H9 (cell line): Measurements from ENCODE around the gene KMT2D. TPM values are rescaled to one million over a fixed set of nuclear protein-coding genes. Genes with fewer than 3 reads are reported as not detected.

Source experiments
- DNase-seq: peaks from one replicate; pipeline ENCODE4 v3.0.0-alpha.2; 2017
- H2AFZ ChIP-seq: one replicate; pipeline ENCODE4 v1.6.1; 2013; ENCODE audit warnings: mild to moderate bottlenecking, low read length, control low read depth, moderate library complexity
- H2AK5ac ChIP-seq: 2 replicates; pipeline ENCODE4 v1.6.1; 2013; ENCODE audit warnings: low read length, control low read depth, mixed read lengths; ENCODE audit not compliant: insufficient read length
- H2BK120ac ChIP-seq: one replicate; pipeline ENCODE4 v1.6.1; 2013; ENCODE audit warnings: low read depth, mild to moderate bottlenecking, low read length, control low read depth, inconsistent platforms; ENCODE audit not compliant: poor library complexity, severe bottlenecking
- H2BK12ac ChIP-seq: 2 replicates; pipeline ENCODE4 v1.6.1; 2013; ENCODE audit warnings: low read length, control low read depth, mixed read lengths, low read depth; ENCODE audit not compliant: insufficient read length
- H2BK15ac ChIP-seq: 2 replicates; pipeline ENCODE4 v1.6.1; 2013; ENCODE audit warnings: low read depth, low read length, control low read depth
- H2BK20ac ChIP-seq: one replicate; pipeline ENCODE4 v1.6.1; 2013; ENCODE audit warnings: low read depth, mild to moderate bottlenecking, low read length, control low read depth, inconsistent platforms; ENCODE audit not compliant: poor library complexity, severe bottlenecking
- H2BK5ac ChIP-seq: 2 replicates; pipeline ENCODE4 v1.6.1; 2013; ENCODE audit warnings: low read length, control low read depth, mixed read lengths; ENCODE audit not compliant: insufficient read length
- H3K14ac ChIP-seq: 2 replicates; pipeline ENCODE4 v1.6.1; 2013; ENCODE audit warnings: low read length, control low read depth; ENCODE audit not compliant: insufficient read depth
- H3K18ac ChIP-seq: 2 replicates; pipeline ENCODE4 v1.6.1; 2013; ENCODE audit warnings: low read depth, mild to moderate bottlenecking, mixed read lengths, low read length, control low read depth; ENCODE audit not compliant: insufficient read length
- H3K23ac ChIP-seq: 2 replicates; pipeline ENCODE4 v1.6.1; 2013; ENCODE audit warnings: low read length, control low read depth, mixed read lengths, low read depth; ENCODE audit not compliant: insufficient read length
- H3K23me2 ChIP-seq: 2 replicates; pipeline ENCODE4 v1.6.1; 2013; ENCODE audit warnings: low read depth, mild to moderate bottlenecking, mixed read lengths, low read length, control low read depth; ENCODE audit not compliant: insufficient read length, poor library complexity, severe bottlenecking
- H3K27ac ChIP-seq: 2 replicates; pipeline ENCODE4 v1.5.1; 2013; ENCODE audit warnings: low read length, control low read depth, mixed read lengths, low read depth; ENCODE audit not compliant: insufficient read length
- H3K27me3 ChIP-seq: 2 replicates; pipeline ENCODE4 v1.6.1; 2013; ENCODE audit warnings: low read length, control low read depth, inconsistent platforms; ENCODE audit not compliant: insufficient read depth
- H3K4ac ChIP-seq: 2 replicates; pipeline ENCODE4 v1.6.1; 2013; ENCODE audit warnings: low read depth, mild to moderate bottlenecking, control low read depth, inconsistent platforms, low read length, moderate library complexity
- H3K4me1 ChIP-seq: 2 replicates; pipeline ENCODE4 v1.6.1; 2013; ENCODE audit warnings: low read length, control low read depth, inconsistent platforms; ENCODE audit not compliant: insufficient read depth
- H3K4me2 ChIP-seq: 2 replicates; pipeline ENCODE4 v1.6.1; 2013; ENCODE audit warnings: low read length, control low read depth, mixed read lengths; ENCODE audit not compliant: insufficient read length, insufficient read depth
- H3K56ac ChIP-seq: 2 replicates; pipeline ENCODE4 v1.6.1; 2013; ENCODE audit warnings: low read depth, mild to moderate bottlenecking, mixed read lengths, low read length, control low read depth; ENCODE audit not compliant: insufficient read length
- H3K79me1 ChIP-seq: 2 replicates; pipeline ENCODE4 v1.6.1; 2013; ENCODE audit warnings: low read depth, mild to moderate bottlenecking, moderate library complexity, low read length, control low read depth, inconsistent platforms; ENCODE audit not compliant: insufficient read depth, poor library complexity, severe bottlenecking
- H3K79me2 ChIP-seq: 2 replicates; pipeline ENCODE4 v1.6.1; 2013; ENCODE audit warnings: low read length, control low read depth, inconsistent platforms; ENCODE audit not compliant: insufficient read depth
- H3K9ac ChIP-seq: 2 replicates; pipeline ENCODE4 v1.6.1; 2013; ENCODE audit warnings: low read length, control low read depth, mixed read lengths; ENCODE audit not compliant: insufficient read length; ENCODE audit errors: extremely low read depth
- H3K9me3 ChIP-seq: one replicate; pipeline ENCODE4 v1.6.1; 2013; ENCODE audit warnings: low read depth, low read length, inconsistent platforms; ENCODE audit not compliant: control insufficient read depth
- H3T11ph ChIP-seq: one replicate; pipeline ENCODE4 v1.6.1; 2013; ENCODE audit warnings: mild to moderate bottlenecking, low read length, control low read depth, inconsistent platforms
- H4K20me1 ChIP-seq: one replicate; pipeline ENCODE4 v1.6.1; 2013; ENCODE audit not compliant: control insufficient read depth, insufficient read length, insufficient read depth
- H4K5ac ChIP-seq: 2 replicates; pipeline ENCODE4 v1.6.1; 2013; ENCODE audit warnings: low read depth, mild to moderate bottlenecking, mixed read lengths, low read length, control low read depth; ENCODE audit not compliant: insufficient read length
- H4K8ac ChIP-seq: replicated peaks from 2 replicates; pipeline ENCODE4 v1.6.1; 2013; ENCODE audit warnings: low read length, control low read depth, mixed read lengths, low read depth; ENCODE audit not compliant: insufficient read length
- H4K91ac ChIP-seq: 2 replicates; pipeline ENCODE4 v1.6.1; 2013; ENCODE audit warnings: low read depth, mild to moderate bottlenecking, moderate library complexity, mixed read lengths, low read length, control low read depth; ENCODE audit not compliant: insufficient read length
- H3K27ac Mint-ChIP-seq, 3 experiments: 2 replicates in 2 of 3; 3 replicates in 1 of 3; pipeline ENCODE4 v1.8.0; 2020 to 2021; ENCODE audit warnings: mixed read lengths in 3 of 3, mild to moderate bottlenecking in 1 of 3, moderate library complexity in 1 of 3
- H3K27me3 Mint-ChIP-seq: 2 replicates; pipeline ENCODE4 v1.8.0; 2021; ENCODE audit warnings: low read depth, mild to moderate bottlenecking, moderate library complexity, mixed read lengths
- H3K36me3 Mint-ChIP-seq, 3 experiments: 2 replicates in 2 of 3; 3 replicates in 1 of 3; pipeline ENCODE4 v1.8.0; 2020 to 2021; ENCODE audit warnings: low read depth in 3 of 3, mixed read lengths in 3 of 3; ENCODE audit not compliant: insufficient read depth in 1 of 3
- H3K4me1 Mint-ChIP-seq, 2 experiments: 2 replicates each; pipeline ENCODE4 v1.8.0; 2020; ENCODE audit warnings: mixed read lengths in 2 of 2
- H3K4me3 Mint-ChIP-seq, 2 experiments: 2 replicates in 1 of 2; 3 replicates in 1 of 2; pipeline ENCODE4 v1.8.0; 2020 to 2021; ENCODE audit warnings: mild to moderate bottlenecking in 2 of 2, mixed read lengths in 2 of 2, moderate library complexity in 1 of 2
- H3K9me3 Mint-ChIP-seq, 2 experiments: 2 replicates in 1 of 2; 3 replicates in 1 of 2; pipeline ENCODE4 v1.8.0; 2020; ENCODE audit warnings: mild to moderate bottlenecking in 2 of 2, mixed read lengths in 2 of 2, moderate library complexity in 1 of 2
- WGBS: extraction: QIAGEN DNeasy Blood & Tissue Kit; methylation state at CpG from one replicate; pipeline ENCODE4 v1.1.7; 2013; ENCODE audit warnings: missing lambda C conversion rate, low lambda C conversion rate, mixed read lengths; ENCODE audit not compliant: insufficient read length; ENCODE audit errors: extremely low coverage; 5-methylcytosine and 5-hydroxymethylcytosine counted together
- total RNA-seq: library from RNA; stranded (reverse); gene quantifications from 2 replicates; pipeline ENCODE4 v1.2.1, GENCODE V29; 2021
- TF ChIP-seq, protein P1 (sequence below): fragments of 200-600 bp; sonication (generic); conservative IDR thresholded peaks from 3 replicates; pipeline ENCODE4 v1.8.0; 2021; ENCODE audit warnings: antibody characterized with exemption, mild to moderate bottlenecking

KMT2D gene
- total RNA-seq, 1 experiment from 2014 or later = 93.7 TPM

DNA sequence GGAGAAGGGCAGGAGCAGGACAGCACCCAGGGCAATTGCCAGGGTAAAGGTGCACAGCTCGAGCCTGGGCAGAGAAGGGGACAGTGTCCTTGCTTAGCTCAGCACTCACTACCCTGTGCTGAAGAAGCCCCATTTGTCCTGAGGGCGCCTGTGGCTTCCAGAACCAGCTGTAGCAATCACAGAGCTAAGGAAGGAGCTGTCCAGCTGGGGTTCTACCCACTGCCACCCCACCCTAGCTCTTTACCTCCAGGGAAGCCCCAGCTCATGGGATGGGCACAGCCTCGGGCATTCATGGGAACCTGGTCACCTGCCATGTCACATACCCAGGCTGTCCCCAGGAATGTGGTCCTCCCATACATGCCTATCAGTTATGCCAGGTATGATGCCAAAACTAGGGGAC, 44.2 kb upstream of the KMT2D start:
- peaks cover 5% of the 10 kb centered on the region; the same call in 1 of the 2 replicates for H3K4me1 ChIP-seq
- H4K8ac ChIP-seq = no peak overlapping the region
- H3K4me1 Mint-ChIP-seq = peaks cover 18 to 26% of the 10 kb centered on the region in 2 experiments
- no peak overlapping the region for H3K4ac ChIP-seq
- no peak overlapping the region for H2BK12ac ChIP-seq
- H3K27me3 ChIP-seq = no peaks in the 10 kb centered on the region
- no peak overlapping the region for H3K4me2 ChIP-seq
- H3K18ac ChIP-seq = no peak overlapping the region
- peaks cover 4 to 54% (median 45%) of the 10 kb centered on the region in 3 experiments for H3K36me3 Mint-ChIP-seq
- H4K20me1 ChIP-seq = no peaks in the 10 kb centered on the region
- no peak overlapping the region for H2BK120ac ChIP-seq
- H3K9me3 ChIP-seq = no peaks in the 10 kb centered on the region
- H4K5ac ChIP-seq = no peak overlapping the region
- H3K23ac ChIP-seq = no peak overlapping the region
- peaks cover 6% of the 10 kb centered on the region for H3K79me1 ChIP-seq
- TF ChIP-seq, protein P1, sequence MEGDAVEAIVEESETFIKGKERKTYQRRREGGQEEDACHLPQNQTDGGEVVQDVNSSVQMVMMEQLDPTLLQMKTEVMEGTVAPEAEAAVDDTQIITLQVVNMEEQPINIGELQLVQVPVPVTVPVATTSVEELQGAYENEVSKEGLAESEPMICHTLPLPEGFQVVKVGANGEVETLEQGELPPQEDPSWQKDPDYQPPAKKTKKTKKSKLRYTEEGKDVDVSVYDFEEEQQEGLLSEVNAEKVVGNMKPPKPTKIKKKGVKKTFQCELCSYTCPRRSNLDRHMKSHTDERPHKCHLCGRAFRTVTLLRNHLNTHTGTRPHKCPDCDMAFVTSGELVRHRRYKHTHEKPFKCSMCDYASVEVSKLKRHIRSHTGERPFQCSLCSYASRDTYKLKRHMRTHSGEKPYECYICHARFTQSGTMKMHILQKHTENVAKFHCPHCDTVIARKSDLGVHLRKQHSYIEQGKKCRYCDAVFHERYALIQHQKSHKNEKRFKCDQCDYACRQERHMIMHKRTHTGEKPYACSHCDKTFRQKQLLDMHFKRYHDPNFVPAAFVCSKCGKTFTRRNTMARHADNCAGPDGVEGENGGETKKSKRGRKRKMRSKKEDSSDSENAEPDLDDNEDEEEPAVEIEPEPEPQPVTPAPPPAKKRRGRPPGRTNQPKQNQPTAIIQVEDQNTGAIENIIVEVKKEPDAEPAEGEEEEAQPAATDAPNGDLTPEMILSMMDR = no peak
- no peak overlapping the region for H4K91ac ChIP-seq
- no peak overlapping the region for H3K9ac ChIP-seq
- no peak overlapping the region for H3K14ac ChIP-seq
- H3K27ac Mint-ChIP-seq = no peak overlapping the region; a peak in 1 of 7 replicates
- no peaks in the 10 kb centered on the region for H3K9me3 Mint-ChIP-seq
- H2BK20ac ChIP-seq = no peak overlapping the region
- no peak overlapping the region for H2AK5ac ChIP-seq
- H3K23me2 ChIP-seq = peaks cover 6% of the 10 kb centered on the region
- H3K4me3 Mint-ChIP-seq = no peak overlapping the region
- H2BK5ac ChIP-seq = no peak overlapping the region
- no peak overlapping the region for H3K27ac ChIP-seq
- WGBS = no CpG with 5 or more reads among the region's 3 CpGs
- DNase-seq = no peak
- H2AFZ ChIP-seq = no peak overlapping the region
- no peak overlapping the region for H3K56ac ChIP-seq
- no peak overlapping the region for H3T11ph ChIP-seq
- no peaks in the 10 kb centered on the region for H3K27me3 Mint-ChIP-seq
- H3K79me2 ChIP-seq = peaks cover 1% of the 10 kb centered on the region; the same call in 1 of the 2 replicates
- no peak overlapping the region for H2BK15ac ChIP-seq
